Islet precursor cell (in vitro differentiated cells): ENCODE results near the gene LIME1.

ENCODE experiments used
- DNase-seq: peaks from one replicate; pipeline ENCODE4 v3.0.0-alpha.2; 2018

The LIME1 gene

DNA sequence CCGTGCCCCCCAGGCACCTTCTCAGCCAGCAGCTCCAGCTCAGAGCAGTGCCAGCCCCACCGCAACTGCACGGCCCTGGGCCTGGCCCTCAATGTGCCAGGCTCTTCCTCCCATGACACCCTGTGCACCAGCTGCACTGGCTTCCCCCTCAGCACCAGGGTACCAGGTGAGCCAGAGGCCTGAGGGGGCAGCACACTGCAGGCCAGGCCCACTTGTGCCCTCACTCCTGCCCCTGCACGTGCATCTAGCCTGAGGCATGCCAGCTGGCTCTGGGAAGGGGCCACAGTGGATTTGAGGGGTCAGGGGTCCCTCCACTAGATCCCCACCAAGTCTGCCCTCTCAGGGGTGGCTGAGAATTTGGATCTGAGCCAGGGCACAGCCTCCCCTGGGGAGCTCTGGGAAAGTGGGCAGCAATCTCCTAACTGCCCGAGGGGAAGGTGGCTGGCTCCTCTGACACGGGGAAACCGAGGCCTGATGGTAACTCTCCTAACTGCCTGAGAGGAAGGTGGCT is 39.1 kb upstream of the LIME1 start:
- peak; percentile 54 for DNase-seq

DNA sequence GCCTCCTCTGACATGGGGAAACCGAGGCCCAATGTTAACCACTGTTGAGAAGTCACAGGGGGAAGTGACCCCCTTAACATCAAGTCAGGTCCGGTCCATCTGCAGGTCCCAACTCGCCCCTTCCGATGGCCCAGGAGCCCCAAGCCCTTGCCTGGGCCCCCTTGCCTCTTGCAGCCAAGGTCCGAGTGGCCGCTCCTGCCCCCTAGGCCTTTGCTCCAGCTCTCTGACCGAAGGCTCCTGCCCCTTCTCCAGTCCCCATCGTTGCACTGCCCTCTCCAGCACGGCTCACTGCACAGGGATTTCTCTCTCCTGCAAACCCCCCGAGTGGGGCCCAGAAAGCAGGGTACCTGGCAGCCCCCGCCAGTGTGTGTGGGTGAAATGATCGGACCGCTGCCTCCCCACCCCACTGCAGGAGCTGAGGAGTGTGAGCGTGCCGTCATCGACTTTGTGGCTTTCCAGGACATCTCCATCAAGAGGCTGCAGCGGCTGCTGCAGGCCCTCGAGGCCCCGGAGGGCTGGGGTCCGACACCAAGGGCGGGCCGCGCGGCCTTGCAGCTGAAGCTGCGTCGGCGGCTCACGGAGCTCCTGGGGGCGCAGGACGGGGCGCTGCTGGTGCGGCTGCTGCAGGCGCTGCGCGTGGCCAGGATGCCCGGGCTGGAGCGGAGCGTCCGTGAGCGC is 38.5 kb upstream of the LIME1 start:
- peak; percentile 49 for DNase-seq

DNA sequence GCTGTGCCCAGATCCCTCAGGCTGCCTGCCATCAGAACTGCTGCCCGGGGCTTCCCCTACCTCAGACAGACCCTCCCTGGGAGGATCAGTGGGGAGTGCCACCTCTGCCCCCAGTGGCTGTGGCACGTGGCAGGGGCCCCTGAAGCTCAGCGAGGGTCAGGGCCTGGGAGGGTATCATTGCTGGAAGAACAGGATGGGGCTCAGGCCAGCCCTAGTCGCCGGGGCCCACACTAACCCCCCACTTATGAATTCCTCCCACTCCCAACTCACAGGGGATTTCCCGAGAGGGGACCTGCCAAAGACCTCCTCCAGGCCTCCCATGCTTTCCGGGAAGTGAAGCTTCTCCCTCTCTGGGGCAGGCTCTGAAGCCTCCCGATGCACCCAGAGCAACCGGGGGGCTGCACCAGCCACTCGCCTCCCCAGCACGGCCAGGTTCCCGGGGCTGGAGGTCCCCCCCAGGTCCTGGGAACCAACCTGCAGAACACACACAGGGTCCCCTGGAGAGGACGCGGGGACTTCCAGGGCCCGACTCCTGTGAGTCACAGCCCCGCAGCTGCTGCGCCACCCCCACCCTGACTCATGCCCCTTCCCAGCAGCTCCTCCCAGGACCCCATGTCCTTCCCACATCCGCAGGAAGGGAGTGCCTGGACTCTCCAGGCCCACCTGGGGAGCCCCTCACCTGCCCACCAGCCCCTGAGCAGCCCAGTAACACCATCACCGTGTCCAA is 37.6 kb upstream of the LIME1 start:
- DNase-seq = peak; percentile 85

DNA sequence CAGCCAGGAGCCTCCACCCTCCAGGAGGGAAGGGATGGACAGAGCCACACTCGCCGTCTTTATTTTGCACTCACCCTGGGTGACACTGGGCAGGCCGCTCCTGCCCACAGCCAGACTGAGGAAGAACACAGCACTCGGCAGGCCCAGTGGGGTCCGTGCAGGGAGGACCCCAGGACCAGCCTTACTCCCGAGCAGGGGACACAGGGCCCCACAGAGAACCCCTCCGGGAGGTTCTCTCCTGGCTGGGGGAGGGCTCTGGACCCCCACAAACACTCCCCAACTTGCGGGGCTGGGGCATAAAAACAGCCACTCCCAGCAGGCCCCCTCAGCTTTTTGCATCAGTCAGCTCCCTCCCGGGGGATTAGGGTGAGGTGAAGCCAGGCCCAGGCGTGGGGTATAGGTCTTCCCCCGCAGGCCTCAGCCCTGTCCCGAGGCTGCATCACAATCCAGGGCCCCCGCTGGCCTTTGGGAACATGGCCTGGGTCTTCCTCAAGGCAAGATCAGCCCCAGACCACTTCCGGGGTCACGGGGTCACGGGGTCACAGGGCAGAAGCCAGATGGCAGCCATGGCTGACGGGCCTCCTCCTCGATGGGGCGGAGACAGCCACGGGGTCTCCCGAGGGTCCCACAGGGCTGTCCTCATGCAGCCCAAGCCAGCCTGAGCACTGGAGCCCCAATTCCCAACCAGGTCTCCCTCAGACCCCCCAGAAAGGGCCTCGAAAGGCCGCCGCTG is 36.8 kb upstream of the LIME1 start:
- DNase-seq = peak; percentile 46

DNA sequence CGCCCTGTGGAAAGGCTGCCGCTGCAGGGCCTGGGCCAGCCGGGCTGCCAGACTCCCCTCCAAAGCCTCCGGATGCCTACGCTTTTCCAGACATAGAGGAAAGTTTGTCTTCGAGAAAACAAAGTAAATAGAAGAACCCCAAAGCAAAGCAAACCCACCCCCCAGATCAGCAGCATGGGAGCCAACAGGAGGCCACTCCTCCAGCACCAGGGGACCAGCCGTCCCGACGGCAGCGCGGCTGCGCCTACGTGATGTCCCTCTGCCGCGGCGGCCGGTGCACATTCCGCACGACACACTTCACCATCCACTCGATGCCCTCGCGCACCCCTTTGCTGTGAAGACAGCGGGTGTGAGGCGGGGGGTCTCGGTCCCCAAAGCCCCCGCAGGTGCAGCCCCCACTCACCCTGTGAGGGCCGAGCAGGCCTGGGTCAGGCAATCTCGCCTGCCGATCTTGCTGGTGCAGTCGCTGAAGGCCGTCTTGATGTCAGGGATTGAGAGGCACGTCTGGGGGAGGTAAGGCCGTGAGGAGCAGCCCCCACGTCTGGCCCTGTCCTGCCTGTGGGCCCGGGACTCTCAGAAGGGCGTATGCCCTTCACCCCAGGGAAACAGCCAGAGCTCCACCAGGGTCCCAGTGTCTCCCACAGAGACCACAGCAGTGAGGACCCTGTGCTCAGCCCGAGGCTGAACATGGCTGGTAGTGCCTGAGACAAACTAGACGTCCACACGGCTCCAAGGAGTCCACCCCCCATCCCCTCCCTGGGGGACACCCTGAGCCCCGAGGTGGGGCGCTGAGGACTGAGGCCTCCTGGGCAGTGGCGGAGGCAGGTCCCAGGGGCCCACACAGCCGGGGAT is 36.0 kb upstream of the LIME1 start:
- DNase-seq = peak; percentile 56

DNA sequence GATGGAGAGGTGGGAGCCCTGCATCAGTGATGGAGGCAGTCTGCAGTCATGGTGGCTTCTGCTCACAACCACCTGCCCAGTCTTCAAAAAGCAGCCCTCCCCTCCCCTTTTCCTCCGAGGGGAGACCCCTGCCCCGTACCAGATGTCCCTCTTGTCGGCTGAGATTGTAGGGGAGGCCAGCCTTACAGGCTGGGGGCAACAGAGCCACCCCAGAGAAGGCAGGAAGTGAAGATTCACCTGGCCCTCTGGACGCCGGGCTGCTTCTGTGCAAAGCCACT is 35.5 kb upstream of the LIME1 start:
- no peak for DNase-seq

DNA sequence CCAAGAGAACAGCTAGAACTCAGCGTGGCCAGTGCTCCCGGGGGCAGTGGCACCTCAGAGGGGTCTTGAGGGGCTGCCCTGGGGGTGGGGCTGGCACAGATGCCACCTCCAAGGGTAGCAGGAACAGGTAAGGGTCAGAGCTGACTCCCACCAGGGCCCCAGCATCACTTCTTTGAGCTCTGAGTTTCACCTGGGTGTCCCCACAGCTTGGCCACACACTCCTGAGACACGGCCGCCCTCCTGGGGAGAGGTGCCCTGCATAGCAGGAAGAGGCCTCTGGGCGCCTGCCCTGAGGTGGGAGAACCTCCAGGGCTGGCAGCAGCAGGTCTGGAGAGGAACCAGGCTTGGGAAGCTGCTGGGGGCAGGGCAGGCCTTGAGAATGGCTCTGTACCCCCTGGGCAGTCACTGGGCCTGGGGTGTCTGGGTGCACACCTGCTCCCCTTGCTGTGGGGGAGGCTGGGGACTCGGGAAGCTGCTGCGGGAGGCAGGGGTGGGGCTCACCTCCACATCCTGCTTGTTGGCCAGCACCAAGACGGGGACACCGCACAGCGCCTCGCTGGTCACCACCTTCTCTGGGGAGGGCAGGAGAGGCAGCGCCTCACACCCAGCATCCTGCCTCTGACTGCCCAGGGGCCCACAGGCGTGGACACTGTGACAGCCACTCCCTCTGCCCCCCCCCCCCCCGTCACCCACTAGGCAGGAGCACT is 35.0 kb upstream of the LIME1 start:
- DNase-seq = peak; percentile 50

DNA sequence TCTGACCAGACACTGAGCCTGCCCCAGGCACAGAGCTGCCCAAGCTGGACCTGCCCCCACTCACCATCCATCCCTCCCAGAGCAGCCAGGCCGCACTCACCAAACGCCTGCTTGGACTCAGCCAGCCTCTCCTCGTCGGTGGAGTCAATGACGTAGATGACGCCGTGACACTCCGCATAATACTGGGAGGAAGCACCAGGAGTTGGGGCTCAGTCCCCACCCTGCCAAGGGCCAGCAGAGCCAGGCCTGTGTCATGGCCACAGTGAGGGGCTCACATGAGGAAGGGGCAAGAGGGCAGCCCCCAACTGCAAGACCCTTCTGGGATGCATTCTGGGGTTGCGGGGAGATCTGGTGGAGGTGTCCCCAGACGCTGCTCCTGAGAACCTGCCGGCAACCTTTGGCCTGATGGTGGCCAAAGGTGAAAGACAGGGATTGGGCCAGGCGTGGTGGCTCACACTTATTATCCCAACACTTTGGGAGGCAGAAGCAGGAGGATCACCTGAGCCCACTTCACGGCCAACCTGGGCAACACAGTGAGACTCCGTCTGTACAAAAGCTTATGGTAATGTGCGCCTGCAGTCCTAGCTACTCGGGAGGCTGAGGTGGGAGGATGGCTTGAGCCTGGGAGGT is 34.3 kb upstream of the LIME1 start:
- no peak for DNase-seq

DNA sequence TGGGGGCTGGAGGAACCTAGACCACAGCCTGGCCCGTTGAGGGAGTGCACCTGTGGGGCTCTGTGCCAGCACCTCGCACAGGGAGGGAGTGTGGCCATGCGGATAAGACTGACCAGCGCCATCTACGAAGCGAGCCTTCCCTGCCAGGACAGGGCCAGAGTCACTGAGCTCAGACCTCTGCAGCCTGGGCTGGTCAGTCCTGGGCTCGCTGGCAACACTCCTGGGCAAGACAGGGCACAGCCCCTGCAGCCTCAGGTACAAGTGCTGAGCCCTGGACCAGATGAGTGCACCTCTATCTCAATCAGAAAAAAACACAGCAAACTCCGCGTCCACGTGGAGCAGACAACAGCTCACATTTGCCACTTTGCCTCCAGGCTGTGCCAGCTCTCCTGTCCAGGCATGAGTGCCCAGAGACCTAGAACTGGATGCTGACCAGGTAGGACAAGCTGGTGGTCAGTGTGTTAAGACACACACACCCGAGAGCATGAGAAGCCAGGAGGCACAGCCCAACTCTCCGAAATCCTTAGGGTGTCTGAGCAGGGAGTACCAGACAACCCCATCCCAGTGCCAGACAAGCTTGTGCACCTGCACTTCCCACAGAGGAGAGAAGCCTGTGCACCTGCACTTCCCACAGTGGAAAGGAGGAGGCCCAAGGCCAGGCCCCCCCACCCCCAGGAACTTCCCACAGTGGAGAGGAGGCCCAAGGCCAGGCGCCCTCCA is 33.6 kb upstream of the LIME1 start:
- no peak for DNase-seq

DNA sequence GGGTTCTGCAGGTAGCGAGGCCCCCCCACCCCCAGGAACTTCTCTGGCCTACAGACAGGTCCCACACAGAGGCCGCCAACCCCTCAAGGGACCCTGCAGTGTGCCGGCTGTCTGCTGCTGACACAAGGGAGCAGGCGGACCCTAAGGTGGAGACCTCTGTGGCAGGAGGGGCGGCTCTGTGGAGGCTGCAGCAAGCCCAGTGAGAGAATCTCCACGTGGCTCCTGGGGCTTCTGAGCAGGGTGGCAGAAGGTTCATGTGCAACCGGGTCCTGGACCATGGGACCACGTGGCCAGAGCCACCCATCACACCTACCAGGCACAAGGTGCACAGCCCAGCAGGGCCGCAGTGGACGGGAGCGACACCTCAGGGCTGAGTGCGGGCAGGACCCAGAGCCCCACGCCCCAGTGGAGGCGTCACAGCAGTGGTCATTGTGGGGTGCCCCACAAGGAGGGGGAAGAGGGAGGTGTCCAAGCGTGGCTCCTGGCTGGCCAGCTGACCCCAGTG is 32.9 kb upstream of the LIME1 start:
- peak; percentile 44 for DNase-seq

DNA sequence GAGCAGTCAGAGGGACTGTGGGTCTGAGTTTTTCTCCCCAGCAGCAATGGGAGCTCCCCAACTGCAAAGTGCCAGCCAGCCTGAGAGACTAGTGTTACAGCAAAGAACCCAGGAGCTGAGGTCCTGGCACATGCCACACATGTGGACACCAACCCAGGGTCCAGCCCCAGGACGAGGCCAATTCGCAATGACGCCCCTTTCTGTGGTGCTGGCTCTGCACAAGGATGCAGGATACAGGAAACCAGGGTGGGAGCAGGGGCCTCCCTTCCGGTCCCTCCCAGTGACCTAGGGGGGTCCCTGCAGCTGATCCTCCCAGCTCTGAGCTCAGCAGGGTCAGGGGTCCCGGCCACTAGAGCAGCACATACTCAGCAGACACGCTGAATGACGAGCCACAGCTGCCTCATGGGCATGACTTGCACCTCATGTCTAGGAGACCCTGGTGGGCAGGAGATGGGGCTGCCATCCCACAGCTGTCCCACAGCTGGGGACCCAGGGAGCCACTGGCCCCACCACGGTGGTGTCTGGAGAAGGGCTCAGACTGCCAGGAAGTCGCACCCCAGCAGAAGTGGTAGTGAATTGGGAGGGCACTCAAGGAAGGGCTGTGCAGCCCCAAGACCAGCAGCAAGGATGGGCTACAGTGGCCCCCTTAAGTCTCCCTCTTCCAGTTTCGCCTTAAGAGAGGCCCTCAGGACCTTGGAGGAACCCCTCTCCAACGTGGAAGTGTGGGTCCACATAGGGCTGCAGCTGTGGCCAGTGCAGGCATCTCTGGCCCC is 32.3 kb upstream of the LIME1 start:
- DNase-seq = peak; percentile 48

DNA sequence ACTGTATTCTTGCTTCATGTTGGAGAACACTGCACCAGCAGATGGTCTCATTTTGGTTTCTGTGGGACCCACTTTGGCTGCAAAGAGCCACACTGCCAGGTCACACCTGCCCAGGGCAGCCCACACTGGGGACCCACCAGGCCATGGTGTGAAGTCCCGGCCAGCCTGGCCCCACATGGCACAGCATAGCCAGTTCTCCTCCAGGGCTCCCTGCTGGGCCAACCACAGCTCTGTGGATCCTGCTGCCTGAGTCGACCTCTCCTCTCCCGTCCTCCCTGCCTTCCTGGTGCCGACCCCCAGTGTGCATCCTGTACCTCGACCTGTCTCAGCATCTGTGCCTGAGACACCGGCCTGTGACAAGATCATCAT is 31.7 kb upstream of the LIME1 start:
- peak; percentile 48 for DNase-seq

DNA sequence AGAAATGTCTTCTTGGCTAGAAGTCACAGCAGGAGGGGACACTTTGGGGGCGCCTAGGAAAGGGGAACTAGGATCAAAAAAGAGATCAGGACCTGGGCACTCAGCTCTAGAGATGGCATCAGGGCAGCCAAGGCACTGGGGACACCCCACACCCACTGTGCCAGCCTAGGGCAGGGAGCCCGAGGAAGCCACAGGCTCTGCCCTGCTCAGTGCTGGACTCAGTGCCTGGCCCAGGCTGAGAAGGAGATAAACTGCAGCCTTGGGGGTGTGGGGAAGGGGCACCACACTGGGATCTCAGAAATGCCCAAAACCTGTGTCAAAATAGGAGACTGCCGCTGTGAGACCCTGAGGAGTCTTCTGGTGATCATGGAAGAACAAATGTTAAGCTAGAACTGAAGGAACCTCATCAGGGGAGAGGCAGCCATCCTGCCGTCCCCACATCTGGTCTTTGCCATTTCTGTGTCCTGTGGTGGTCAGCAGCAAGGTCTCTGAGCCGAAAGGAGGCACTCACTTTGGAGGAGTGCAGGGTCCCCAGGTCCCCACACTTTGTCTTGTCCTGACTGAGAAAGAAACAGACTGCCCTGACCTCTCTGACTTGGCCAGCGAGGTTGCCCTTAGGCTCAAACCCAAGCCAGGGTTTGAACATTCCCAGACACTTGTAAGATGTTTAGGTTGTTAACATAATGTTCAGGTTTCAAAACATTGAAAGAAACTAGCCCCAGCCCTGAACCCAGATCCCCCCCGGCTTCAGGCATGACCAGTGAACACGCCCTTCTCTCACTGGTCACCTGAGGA is 31.0 kb upstream of the LIME1 start:
- no peak for DNase-seq

DNA sequence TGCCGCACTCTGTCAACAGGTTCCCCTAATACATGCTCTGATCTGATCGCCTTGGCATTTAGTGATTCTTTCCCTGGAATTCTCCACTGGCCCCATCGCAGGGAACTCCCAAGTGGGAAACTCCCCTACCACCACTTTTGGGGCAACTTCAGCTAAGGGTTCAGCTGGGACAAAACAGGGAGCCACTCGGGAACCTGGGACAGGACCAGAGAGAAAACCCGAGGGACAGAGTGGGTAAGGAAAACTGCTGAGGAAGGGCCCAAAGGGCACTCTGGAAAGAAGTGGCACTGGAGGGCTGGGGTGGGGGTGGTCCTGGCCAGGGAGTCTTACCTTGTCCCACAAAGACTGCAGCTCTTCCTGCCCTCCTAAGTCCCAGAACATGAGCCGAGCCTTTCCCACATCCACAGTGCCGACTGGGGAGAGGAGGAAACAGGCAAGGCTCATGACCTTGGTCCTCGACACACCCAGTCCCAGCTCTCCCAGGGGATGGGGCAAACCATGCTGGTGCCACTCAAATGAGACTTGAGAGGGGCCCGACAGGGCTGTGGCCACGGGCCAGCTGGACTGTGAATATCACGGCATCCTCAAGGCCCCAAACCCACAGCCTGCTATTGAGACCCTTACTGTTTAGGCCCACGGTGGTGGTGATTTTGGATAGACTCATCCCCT is 30.3 kb upstream of the LIME1 start:
- no peak for DNase-seq

DNA sequence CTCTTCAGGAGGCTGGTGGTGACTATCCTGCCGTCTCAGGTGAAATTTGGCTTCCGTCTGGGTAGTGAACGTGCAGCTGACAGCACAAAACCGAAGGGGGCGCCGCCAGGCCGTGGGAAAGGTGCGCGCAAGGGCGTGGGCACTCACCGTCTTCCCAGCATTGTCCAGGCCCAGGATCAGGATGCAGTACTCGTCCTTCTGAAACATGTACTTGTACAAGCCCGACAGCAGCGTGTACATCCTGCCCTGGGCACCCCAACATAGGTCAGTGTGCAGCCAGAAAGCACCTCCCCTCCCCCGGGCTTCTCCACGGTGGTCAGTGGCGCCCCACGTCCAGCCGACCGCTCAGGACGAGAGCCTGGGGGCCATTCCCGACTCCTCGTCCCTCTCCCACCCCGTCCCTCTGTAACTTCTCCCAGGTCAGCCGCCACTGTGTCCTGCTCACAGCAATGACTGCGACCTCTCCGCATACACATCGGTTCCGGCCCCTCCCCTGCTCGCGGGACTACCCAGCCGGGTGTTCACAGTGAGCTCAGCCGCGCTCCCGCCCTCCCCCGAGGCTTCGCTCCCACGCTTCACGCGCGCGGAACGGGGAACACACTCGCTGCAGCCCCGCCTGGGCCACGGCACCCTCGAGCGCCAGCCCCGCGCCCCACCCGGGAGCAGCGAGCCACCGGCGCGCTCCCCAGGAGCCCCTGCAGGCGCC is 29.5 kb upstream of the LIME1 start:
- peak; percentile 80 for DNase-seq

DNA sequence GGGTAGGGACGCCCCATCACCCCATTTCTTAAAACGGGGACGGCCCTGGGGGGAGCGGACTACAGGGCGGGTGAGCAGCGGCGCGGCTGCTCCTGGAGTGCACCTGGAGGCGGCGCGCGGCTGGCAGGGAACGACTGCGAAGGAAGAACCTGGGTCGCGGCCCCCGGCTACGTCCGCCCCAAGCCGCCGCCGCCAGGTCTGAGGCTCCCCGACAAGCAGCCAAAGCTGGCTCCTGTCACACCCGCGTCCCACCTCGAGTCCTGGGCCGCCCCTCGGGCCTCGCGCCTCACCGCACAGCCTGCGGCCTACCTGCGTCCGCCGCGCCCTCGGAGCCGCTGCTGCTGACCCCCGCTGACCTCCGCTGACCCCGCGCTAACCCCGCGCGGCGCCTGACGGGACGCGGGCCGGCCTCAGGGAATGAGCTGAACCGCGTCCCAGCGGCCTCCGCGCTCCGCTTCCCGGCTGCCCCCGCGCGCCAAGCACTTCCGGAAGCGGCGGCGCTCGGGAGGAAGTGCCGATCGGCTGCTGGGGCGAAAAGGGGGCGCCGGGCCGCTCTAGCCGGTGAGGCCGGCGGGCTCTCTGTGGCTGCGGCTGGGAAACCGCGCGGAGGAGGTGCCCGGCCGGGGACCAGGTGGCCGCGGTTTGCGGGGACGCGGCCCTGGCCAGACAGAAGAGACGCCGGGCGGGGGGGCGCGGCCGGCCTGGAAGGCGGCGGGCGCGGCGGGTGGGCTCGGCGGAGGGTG is 28.7 kb upstream of the LIME1 start, which contains the start of the genes ARFRP1 and ZGPAT:
ARFRP1 (minus strand) TSS at position 419 of the 743 bp plus-strand sequence. CDS start 885 bp downstream, outside the sequence.
ZGPAT (plus strand) TSS at position 482 of the 743 bp plus-strand sequence. CDS start 542 bp downstream, outside the sequence.
- peak; percentile 91 for DNase-seq
